SK-N-MC (cell line): ENCODE measurements around the gene LUC7L3.

Source experiments
- EZH2 ChIP-seq: fragments of 200-600 bp; sonication (generic); IDR thresholded peaks from one replicate; pipeline ENCODE4 v1.6.1; 2017; ENCODE audit warnings: antibody characterized with exemption
- FOXP2 ChIP-seq: optimal IDR thresholded peaks from 2 replicates; pipeline ENCODE3; 2011; ENCODE audit warnings: mild to moderate bottlenecking, moderate library complexity; ENCODE audit not compliant: insufficient read depth; ENCODE audit errors: extremely low read length, control extremely low read depth
- POLR2AphosphoS5 ChIP-seq: IDR thresholded peaks from 2 replicates; pipeline ENCODE4 v1.6.1; 2012; ENCODE audit warnings: mild to moderate bottlenecking, low read depth, low read length, borderline replicate concordance

DNA sequence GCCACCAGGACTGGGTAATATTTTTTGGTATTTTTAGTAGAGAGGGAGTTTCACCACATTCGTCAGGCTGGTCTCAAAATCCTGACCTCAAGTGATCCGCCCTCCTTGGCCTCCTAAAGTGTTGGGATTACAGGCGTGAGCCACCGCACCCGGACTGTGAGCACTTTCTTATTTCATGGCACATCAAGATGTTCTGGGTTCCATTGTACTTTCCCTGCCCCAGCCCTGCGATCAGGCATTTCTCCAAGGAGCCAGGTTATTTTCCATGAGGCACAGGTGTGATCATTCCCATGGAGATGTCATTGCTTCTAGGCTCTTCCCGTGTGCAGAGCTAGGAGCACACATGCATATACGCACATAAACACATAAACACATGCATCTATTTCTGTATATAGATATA lies 50.5 kb downstream of the LUC7L3 start:
- no peak for TF ChIP-seq EZH2
- TF ChIP-seq POLR2AphosphoS5 = no peak
- TF ChIP-seq FOXP2 = no peak
